SU-DHL-6 (cell line): Measurements from ENCODE around the gene LPAR5.
"Not testable (repeated sequence)": the region's sequence is repeated elsewhere in the genome, so short reads cannot be mapped to it uniquely, and the experiment has no call there.

ENCODE experiments used
- CTCF ChIP-seq: fragments of 200-600 bp; sonication (generic); IDR thresholded peaks from one replicate; pipeline ENCODE4 v1.5.1; 2017; ENCODE audit warnings: antibody characterized with exemption, mild to moderate bottlenecking, low read length, moderate library complexity; ENCODE audit not compliant: insufficient read depth, poor library complexity, severe bottlenecking
- EZH2phosphoT487 ChIP-seq: fragments of 200-600 bp; sonication (generic), shearing (Covaris generic); conservative IDR thresholded peaks from 2 replicates; pipeline ENCODE4 v1.6.1; 2018; ENCODE audit warnings: mild to moderate bottlenecking, antibody characterized with exemption, low read length, moderate library complexity, mixed read lengths

- TF ChIP-seq CTCF, EZH2phosphoT487: not testable (repeated sequence)
Observed at GRCh38 chr12:6586569-6586968, 49.2 kb downstream of the LPAR5 start.
